ENCODE data around the gene TSHZ3. TPM values are rescaled to one million over a fixed set of nuclear protein-coding genes. Genes with fewer than 3 reads are reported as not detected.

TSHZ3 gene, protein sequence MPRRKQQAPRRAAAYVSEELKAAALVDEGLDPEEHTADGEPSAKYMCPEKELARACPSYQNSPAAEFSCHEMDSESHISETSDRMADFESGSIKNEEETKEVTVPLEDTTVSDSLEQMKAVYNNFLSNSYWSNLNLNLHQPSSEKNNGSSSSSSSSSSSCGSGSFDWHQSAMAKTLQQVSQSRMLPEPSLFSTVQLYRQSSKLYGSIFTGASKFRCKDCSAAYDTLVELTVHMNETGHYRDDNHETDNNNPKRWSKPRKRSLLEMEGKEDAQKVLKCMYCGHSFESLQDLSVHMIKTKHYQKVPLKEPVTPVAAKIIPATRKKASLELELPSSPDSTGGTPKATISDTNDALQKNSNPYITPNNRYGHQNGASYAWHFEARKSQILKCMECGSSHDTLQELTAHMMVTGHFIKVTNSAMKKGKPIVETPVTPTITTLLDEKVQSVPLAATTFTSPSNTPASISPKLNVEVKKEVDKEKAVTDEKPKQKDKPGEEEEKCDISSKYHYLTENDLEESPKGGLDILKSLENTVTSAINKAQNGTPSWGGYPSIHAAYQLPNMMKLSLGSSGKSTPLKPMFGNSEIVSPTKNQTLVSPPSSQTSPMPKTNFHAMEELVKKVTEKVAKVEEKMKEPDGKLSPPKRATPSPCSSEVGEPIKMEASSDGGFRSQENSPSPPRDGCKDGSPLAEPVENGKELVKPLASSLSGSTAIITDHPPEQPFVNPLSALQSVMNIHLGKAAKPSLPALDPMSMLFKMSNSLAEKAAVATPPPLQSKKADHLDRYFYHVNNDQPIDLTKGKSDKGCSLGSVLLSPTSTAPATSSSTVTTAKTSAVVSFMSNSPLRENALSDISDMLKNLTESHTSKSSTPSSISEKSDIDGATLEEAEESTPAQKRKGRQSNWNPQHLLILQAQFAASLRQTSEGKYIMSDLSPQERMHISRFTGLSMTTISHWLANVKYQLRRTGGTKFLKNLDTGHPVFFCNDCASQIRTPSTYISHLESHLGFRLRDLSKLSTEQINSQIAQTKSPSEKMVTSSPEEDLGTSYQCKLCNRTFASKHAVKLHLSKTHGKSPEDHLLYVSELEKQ
- total RNA-seq = 2.3 TPM in 2 replicates

GRCh38 chr19:31349160-31349881, at the start of gene TSHZ3:
TSS of gene TSHZ3 (minus strand) at chr19:31349436. CDS start at chr19:31349219, 217 bp downstream.

